K562 (cell line): ENCODE data around the gene PDZD8.

Experiments
- KAT7 ChIP-seq: sonication (generic); formaldehyde crosslinking; IDR thresholded peaks from 2 replicates; pipeline ENCODE4 v1.8.0; 2022; ENCODE audit warnings: missing genetic modification reagents, mild to moderate bottlenecking, borderline replicate concordance
- MAZ ChIP-seq, 2 experiments: fragments of 450-650 bp in 1 of 2; sonication (generic) in 1 of 2; formaldehyde crosslinking; IDR thresholded peaks in 1 of 2; conservative IDR thresholded peaks in 1 of 2; 2 replicates each; pipeline versions ENCODE4 v1.4.0 to v1.5.0; 2020; ENCODE audit warnings: mild to moderate bottlenecking in 1 of 2, missing genetic modification reagents in 1 of 2
- SMC3 ChIP-seq: conservative IDR thresholded peaks from 2 replicates; pipeline ENCODE4 v1.6.1; 2011; ENCODE audit warnings: low read depth, low read length, improper control_type of control experiment; ENCODE audit not compliant: insufficient read depth
- SP1 ChIP-seq: sonication (generic); formaldehyde crosslinking; IDR thresholded peaks from 2 replicates; pipeline ENCODE4 v1.8.1; 2022; ENCODE audit warnings: mild to moderate bottlenecking, missing genetic modification reagents
- ZBTB34 ChIP-seq: fragments of 250-450 bp; sonication (Bioruptor Pico); IDR thresholded peaks from 2 replicates; pipeline ENCODE4 v1.8.0; 2021; ENCODE audit warnings: mild to moderate bottlenecking, moderate library complexity
- TF ChIP-seq, protein P1 (sequence below), 3 experiments: IDR thresholded peaks in 2 of 3; conservative IDR thresholded peaks in 1 of 3; 2 replicates each; pipeline ENCODE4 v1.5.1; 2011 to 2012; ENCODE audit warnings: low read length in 3 of 3, mild to moderate bottlenecking in 3 of 3, control low read depth in 2 of 3, improper control_type of control experiment in 1 of 3, inconsistent platforms in 1 of 3, low read depth in 1 of 3, mixed read lengths in 1 of 3, moderate library complexity in 1 of 3; ENCODE audit not compliant: insufficient read depth in 2 of 3
- TF ChIP-seq, protein P2 (sequence below): sonication (generic); formaldehyde crosslinking; IDR thresholded peaks from 2 replicates; pipeline ENCODE4 v1.9.0; 2022; ENCODE audit warnings: mild to moderate bottlenecking, missing genetic modification reagents

DNA sequence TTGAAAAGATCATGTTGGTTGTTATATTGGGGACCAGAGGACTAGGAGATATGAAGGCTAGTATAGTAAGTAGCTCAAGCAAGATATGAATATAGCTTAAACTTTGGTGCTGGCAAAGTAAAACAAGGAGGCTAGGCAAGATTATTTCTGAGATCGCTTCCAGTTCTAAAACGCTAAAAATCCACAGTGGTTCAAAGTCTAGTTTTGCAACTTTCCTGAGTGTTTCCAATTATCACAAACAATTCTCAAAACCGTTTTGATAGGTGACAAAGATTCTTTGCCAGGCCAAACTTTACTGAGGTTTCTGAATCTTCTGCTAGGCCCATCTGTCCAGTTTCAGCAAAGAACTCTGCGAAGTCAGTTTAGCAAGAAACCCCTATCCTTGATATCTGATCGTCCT lies 35.3 kb downstream of the PDZD8 start:
- TF ChIP-seq, protein P1, sequence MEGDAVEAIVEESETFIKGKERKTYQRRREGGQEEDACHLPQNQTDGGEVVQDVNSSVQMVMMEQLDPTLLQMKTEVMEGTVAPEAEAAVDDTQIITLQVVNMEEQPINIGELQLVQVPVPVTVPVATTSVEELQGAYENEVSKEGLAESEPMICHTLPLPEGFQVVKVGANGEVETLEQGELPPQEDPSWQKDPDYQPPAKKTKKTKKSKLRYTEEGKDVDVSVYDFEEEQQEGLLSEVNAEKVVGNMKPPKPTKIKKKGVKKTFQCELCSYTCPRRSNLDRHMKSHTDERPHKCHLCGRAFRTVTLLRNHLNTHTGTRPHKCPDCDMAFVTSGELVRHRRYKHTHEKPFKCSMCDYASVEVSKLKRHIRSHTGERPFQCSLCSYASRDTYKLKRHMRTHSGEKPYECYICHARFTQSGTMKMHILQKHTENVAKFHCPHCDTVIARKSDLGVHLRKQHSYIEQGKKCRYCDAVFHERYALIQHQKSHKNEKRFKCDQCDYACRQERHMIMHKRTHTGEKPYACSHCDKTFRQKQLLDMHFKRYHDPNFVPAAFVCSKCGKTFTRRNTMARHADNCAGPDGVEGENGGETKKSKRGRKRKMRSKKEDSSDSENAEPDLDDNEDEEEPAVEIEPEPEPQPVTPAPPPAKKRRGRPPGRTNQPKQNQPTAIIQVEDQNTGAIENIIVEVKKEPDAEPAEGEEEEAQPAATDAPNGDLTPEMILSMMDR (IDR thresholded peaks at IDR 0.05 in 2 of 3, conservative IDR thresholded peaks at IDR 0.05 in 1 of 3; ENCODE audit: insufficient read depth in 2 of 3, low read depth in 1 of 3, low read length in 3 of 3): no peak
- TF ChIP-seq KAT7 (CRISPR knock-in tag) (no peak), ZBTB34 (no peak), SP1 (CRISPR knock-in tag) (no peak), MAZ (CRISPR knock-in tag; conservative IDR thresholded peaks at IDR 0.05 in 1 of 2, IDR thresholded peaks at IDR 0.05 in 1 of 2) (no peak), SMC3 (no peak)
- TF ChIP-seq, protein P2, sequence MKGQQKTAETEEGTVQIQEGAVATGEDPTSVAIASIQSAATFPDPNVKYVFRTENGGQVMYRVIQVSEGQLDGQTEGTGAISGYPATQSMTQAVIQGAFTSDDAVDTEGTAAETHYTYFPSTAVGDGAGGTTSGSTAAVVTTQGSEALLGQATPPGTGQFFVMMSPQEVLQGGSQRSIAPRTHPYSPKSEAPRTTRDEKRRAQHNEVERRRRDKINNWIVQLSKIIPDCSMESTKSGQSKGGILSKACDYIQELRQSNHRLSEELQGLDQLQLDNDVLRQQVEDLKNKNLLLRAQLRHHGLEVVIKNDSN (CRISPR knock-in tag): no peak
